Measurements from ENCODE around the gene ZDHHC17.

ZDHHC17 gene

GRCh38 chr12:76883811-76884210 is 119.9 kb downstream of the ZDHHC17 start:
- no peak overlapping the region for H3K27ac ChIP-seq

GRCh38 chr12:76888775-76889174 is 124.9 kb downstream of the ZDHHC17 start:
- H3K4me1 ChIP-seq (ENCODE audit: control insufficient read depth in 1 of 2, insufficient read depth in 1 of 2, low read depth in 1 of 2, low read length in 1 of 2) = no peaks in the 10 kb centered on the region
- H3K27ac ChIP-seq = no peak overlapping the region
- H3K9me3 ChIP-seq = no peaks in the 10 kb centered on the region
- H3K4me3 ChIP-seq (ENCODE audit: low read depth in 1 of 2, low read length in 1 of 2) = no peak overlapping the region
- H3K27me3 ChIP-seq = no peaks in the 10 kb centered on the region
- H3K36me3 ChIP-seq = no peaks in the 10 kb centered on the region
- no peak for TF ChIP-seq CTCF (IDR thresholded peaks at IDR 0.05)

More at GRCh38 chr12:76883811-76884210, 119.9 kb downstream of the ZDHHC17 start:
- Histone ChIP-seq H3K4me1 (ENCODE audit: control insufficient read depth in 1 of 2, insufficient read depth in 1 of 2, low read depth in 1 of 2, low read length in 1 of 2) (peaks cover 0 to 8% of the 10 kb centered on the region in 2 experiments), H3K9me3 (no peaks in the 10 kb centered on the region), H3K27me3 (peaks cover 45% of the 10 kb centered on the region), H3K36me3 (no peaks in the 10 kb centered on the region), H3K4me3 (ENCODE audit: low read depth in 1 of 2, low read length in 1 of 2) (no peak overlapping the region)
- TF ChIP-seq CTCF (IDR thresholded peaks at IDR 0.05) = no peak

- no peaks in the 10 kb centered on the region for H3K9me3 ChIP-seq
- H3K27me3 ChIP-seq = no peaks in the 10 kb centered on the region
- no peak overlapping the region for H3K27ac ChIP-seq
- no peaks in the 10 kb centered on the region for H3K36me3 ChIP-seq
- H3K4me3 ChIP-seq (ENCODE audit: low read depth in 1 of 2, low read length in 1 of 2) = no peak overlapping the region
- TF ChIP-seq CTCF (IDR thresholded peaks at IDR 0.05) = no peak
- no peaks in the 10 kb centered on the region for H3K4me1 ChIP-seq (ENCODE audit: control insufficient read depth in 1 of 2, insufficient read depth in 1 of 2, low read depth in 1 of 2, low read length in 1 of 2)
Measured at GRCh38 chr12:76890151-76891143, 126.5 kb downstream of the ZDHHC17 start.

- Histone ChIP-seq H3K4me3 (ENCODE audit: low read depth in 1 of 2, low read length in 1 of 2) (no peak overlapping the region), H3K9me3 (no peaks in the 10 kb centered on the region), H3K4me1 (ENCODE audit: control insufficient read depth in 1 of 2, insufficient read depth in 1 of 2, low read depth in 1 of 2, low read length in 1 of 2) (no peaks in the 10 kb centered on the region), H3K27ac (no peak overlapping the region), H3K27me3 (no peaks in the 10 kb centered on the region), H3K36me3 (no peaks in the 10 kb centered on the region)
- no peak for TF ChIP-seq CTCF (IDR thresholded peaks at IDR 0.05)
Measured at GRCh38 chr12:76891609-76892008, 127.7 kb downstream of the ZDHHC17 start.

- Histone ChIP-seq H3K9me3 (no peaks in the 10 kb centered on the region), H3K4me1 (ENCODE audit: control insufficient read depth in 1 of 2, insufficient read depth in 1 of 2, low read depth in 1 of 2, low read length in 1 of 2) (no peaks in the 10 kb centered on the region), H3K27ac (no peak overlapping the region), H3K36me3 (no peaks in the 10 kb centered on the region), H3K4me3 (ENCODE audit: low read depth in 1 of 2, low read length in 1 of 2) (no peak overlapping the region), H3K27me3 (no peaks in the 10 kb centered on the region)
- TF ChIP-seq CTCF (IDR thresholded peaks at IDR 0.05) = no peak
Measured at GRCh38 chr12:76895796-76896195, 131.9 kb downstream of the ZDHHC17 start.
